ENCODE data around the gene GLIS1. TPM values are rescaled to one million over a fixed set of nuclear protein-coding genes. Genes with fewer than 3 reads are reported as not detected.

The GLIS1 gene
- total and polyA plus RNA-seq, 7 donors: 0.03 to 0.40 (median 0.15) TPM

DNA sequence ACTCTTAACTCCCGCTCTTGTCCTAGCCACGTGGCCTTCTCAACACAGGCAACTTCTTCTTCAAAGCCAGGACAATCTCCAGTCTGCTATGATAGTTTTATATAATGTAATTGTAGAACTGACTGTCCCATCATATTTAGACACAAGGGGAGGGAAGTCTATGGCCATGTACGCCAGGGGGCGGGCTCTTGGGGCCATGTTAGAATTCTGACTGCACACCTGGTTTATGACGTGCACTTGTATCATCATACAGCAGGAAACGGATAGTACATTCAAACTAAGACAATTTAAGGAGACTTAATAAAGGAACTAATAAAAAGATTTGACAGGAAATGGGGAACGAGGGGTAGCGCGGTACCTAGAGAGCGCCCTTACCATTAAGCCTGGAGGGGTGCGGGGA, 258.3 kb downstream of the GLIS1 start:
- 85 to 91% (median 90%) methylated on average over 11 of the region's 11 CpGs for WGBS, 3 donors
- ATAC-seq: no peak
- TF ChIP-seq, protein P1, sequence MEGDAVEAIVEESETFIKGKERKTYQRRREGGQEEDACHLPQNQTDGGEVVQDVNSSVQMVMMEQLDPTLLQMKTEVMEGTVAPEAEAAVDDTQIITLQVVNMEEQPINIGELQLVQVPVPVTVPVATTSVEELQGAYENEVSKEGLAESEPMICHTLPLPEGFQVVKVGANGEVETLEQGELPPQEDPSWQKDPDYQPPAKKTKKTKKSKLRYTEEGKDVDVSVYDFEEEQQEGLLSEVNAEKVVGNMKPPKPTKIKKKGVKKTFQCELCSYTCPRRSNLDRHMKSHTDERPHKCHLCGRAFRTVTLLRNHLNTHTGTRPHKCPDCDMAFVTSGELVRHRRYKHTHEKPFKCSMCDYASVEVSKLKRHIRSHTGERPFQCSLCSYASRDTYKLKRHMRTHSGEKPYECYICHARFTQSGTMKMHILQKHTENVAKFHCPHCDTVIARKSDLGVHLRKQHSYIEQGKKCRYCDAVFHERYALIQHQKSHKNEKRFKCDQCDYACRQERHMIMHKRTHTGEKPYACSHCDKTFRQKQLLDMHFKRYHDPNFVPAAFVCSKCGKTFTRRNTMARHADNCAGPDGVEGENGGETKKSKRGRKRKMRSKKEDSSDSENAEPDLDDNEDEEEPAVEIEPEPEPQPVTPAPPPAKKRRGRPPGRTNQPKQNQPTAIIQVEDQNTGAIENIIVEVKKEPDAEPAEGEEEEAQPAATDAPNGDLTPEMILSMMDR (IDR thresholded peaks at IDR 0.05): no peak
- H3K27me3 ChIP-seq (ENCODE audit: insufficient read depth in 3 of 3, low read length in 2 of 3): peaks cover 0 to 14% (median 0%) of the 10 kb centered on the region in 3 donors
- H3K4me1 ChIP-seq: no peaks in the 10 kb centered on the region
- H3K4me3 ChIP-seq: no peak overlapping the region
- DNase-seq: no peak
- no peak overlapping the region for H3K27ac ChIP-seq
- H3K9me3 ChIP-seq: no peaks in the 10 kb centered on the region
- intact Hi-C loops (cut with DNase I): no loop called here
- no peaks in the 10 kb centered on the region for H3K36me3 ChIP-seq (ENCODE audit: insufficient read depth in 1 of 2, low read depth in 1 of 2)

DNA sequence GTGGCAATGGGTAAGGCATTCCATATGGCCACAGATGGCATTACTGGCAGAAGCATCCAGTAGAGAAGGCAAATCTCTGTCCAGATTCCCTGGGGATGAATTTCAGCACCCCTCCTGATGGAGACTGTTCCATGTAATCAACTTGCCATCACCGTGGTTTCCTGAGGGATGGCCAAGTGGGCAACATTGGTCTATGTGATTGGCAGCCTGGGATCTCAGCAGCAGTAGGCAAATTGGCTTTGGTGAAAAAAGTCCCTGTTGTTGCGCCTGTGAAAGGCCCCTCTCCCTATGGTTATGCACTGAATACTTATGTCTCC, 260.5 kb downstream of the GLIS1 start:
- Histone ChIP-seq H3K4me3 (no peak overlapping the region), H3K36me3 (ENCODE audit: insufficient read depth in 1 of 2, low read depth in 1 of 2) (no peaks in the 10 kb centered on the region), H3K27me3 (ENCODE audit: insufficient read depth in 3 of 3, low read length in 2 of 3) (peaks cover 0 to 7% (median 3%) of the 10 kb centered on the region in 3 donors), H3K9me3 (no peaks in the 10 kb centered on the region), H3K27ac (no peak overlapping the region), H3K4me1 (no peaks in the 10 kb centered on the region)
- ATAC-seq: no peak
- WGBS, 3 donors: 61 to 75% (median 64%) methylated on average over 2 of the region's 2 CpGs
- TF ChIP-seq, protein P1 (IDR thresholded peaks at IDR 0.05): no peak
- intact Hi-C loops (cut with DNase I): no loop called here
- no peak for DNase-seq

DNA sequence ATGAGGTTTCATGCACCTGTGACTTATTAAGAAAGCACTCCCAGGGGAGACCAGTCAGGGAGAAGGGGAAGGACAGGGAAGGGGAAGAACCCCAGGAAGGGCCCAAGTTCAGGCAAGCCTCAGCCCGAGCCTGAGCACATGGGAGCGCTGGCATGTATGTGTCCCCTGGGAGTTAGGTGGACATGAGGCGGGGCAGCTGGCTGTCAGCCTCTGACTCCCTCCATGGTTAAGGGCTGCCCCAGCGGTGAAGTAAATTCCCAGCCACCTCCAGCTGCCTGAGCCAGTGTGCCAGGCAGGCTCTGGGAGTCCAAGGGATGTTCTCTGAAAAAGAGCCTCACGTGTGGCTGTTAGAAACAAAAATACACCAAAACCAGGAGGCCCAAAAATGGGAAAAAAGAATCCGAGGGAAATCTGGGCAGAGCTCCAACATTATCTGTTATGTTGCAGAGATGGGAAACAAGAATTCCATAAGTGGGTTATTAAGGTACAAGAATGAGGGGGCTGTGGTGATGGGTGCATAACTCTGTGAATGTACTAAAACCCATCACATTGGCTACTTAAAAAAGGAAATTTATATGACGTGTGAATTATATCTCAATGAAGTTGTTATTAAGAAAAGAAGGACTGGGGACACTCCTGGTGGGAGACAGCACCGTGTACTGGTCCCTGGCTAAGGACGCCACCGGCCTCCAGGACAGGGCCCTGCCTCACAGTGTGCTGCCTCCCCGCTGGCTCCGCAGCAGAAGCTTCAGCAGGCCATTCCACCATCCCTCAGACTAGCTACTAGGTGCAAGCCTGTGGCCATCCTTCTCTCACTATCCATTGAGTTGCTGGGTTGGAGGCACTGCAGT, 261.1 kb downstream of the GLIS1 start:
- DNase-seq (no peak), ATAC-seq (no peak)
- intact Hi-C loops (cut with DNase I): no loop called here
- TF ChIP-seq, protein P1 (IDR thresholded peaks at IDR 0.05): no peak
- Histone ChIP-seq H3K27me3 (ENCODE audit: insufficient read depth in 3 of 3, low read length in 2 of 3) (peaks cover 0 to 7% (median 3%) of the 10 kb centered on the region in 3 donors), H3K9me3 (no peaks in the 10 kb centered on the region), H3K4me3 (no peak overlapping the region), H3K4me1 (no peaks in the 10 kb centered on the region), H3K36me3 (ENCODE audit: insufficient read depth in 1 of 2, low read depth in 1 of 2) (no peaks in the 10 kb centered on the region), H3K27ac (no peak overlapping the region)
- 58 to 66% (median 60%) methylated on average over 12 of the region's 12 CpGs for WGBS, 3 donors

- Histone ChIP-seq H3K36me3 (ENCODE audit: insufficient read depth in 1 of 2, low read depth in 1 of 2) (no peaks in the 10 kb centered on the region), H3K27me3 (ENCODE audit: insufficient read depth in 3 of 3, low read length in 2 of 3) (peaks cover 0 to 7% (median 3%) of the 10 kb centered on the region in 3 donors), H3K4me3 (no peak overlapping the region), H3K4me1 (no peaks in the 10 kb centered on the region), H3K9me3 (no peaks in the 10 kb centered on the region), H3K27ac (no peak overlapping the region)
- no peak for ATAC-seq
- TF ChIP-seq, protein P1 (IDR thresholded peaks at IDR 0.05): no peak
- DNase-seq: no peak
- 77 to 91% (median 87%) methylated on average over 8 of the region's 8 CpGs for WGBS, 3 donors
- intact Hi-C loops (cut with DNase I): no loop called here
Observed at GRCh38 chr1:53476579-53476978, 262.4 kb downstream of the GLIS1 start.
